ENCODE results near the gene THRB. TPM values are rescaled to one million over a fixed set of nuclear protein-coding genes. Genes with fewer than 3 reads are reported as not detected.

THRB gene
- total RNA-seq, 6 experiments from 2014 or later: 14.5 to 29.5 (median 17.3) TPM

- ATAC-seq (no peak), DNase-seq (no peak)
- Histone ChIP-seq H3K27ac (no peak overlapping the region), H3K9me3 (no peaks in the 10 kb centered on the region), H3K36me3 (peaks cover 0 to 17% (median 2%) of the 10 kb centered on the region in 4 donors), H3K4me3 (no peak overlapping the region), H3K27me3 (no peaks in the 10 kb centered on the region), H3K4me1 (no peaks in the 10 kb centered on the region)
- intact Hi-C loops (cut with DNase I): no loop called here
- 85% methylated on average over 11 of the region's 11 CpGs for WGBS (ENCODE audit: insufficient coverage, low coverage, low lambda C conversion rate, missing lambda C conversion rate)
- TF ChIP-seq CTCF (IDR thresholded peaks at IDR 0.05) (no peak), POLR2A (IDR thresholded peaks at IDR 0.05) (no peak)
Observed at GRCh38 chr3:24145981-24146822, 348.4 kb downstream of the THRB start.

- DNase-seq: no peak
- no peak for ATAC-seq
- intact Hi-C loops (cut with DNase I): no loop called here
- Histone ChIP-seq H3K36me3 (peaks cover 0 to 17% (median 2%) of the 10 kb centered on the region in 4 donors), H3K4me3 (no peak overlapping the region), H3K4me1 (no peaks in the 10 kb centered on the region), H3K9me3 (no peaks in the 10 kb centered on the region), H3K27ac (no peak overlapping the region), H3K27me3 (no peaks in the 10 kb centered on the region)
- TF ChIP-seq POLR2A (IDR thresholded peaks at IDR 0.05): no peak
- no peak for TF ChIP-seq CTCF (IDR thresholded peaks at IDR 0.05)
Observed at GRCh38 chr3:24145481-24145880, 349.2 kb downstream of the THRB start.

- intact Hi-C loops (cut with DNase I): no loop called here
- H3K27me3 ChIP-seq: no peaks in the 10 kb centered on the region
- peaks cover 0 to 17% (median 2%) of the 10 kb centered on the region in 4 donors for H3K36me3 ChIP-seq
- ATAC-seq: no peak
- no peak for DNase-seq
- no peak overlapping the region for H3K4me3 ChIP-seq
- TF ChIP-seq CTCF (IDR thresholded peaks at IDR 0.05): no peak
- no peak for TF ChIP-seq POLR2A (IDR thresholded peaks at IDR 0.05)
- 100% methylated on average over 1 of the region's 1 CpG for WGBS (ENCODE audit: insufficient coverage, low coverage, low lambda C conversion rate, missing lambda C conversion rate)
- H3K4me1 ChIP-seq: peaks cover 0 to 10% (median 0%) of the 10 kb centered on the region in 4 donors
- no peak overlapping the region for H3K27ac ChIP-seq
- no peaks in the 10 kb centered on the region for H3K9me3 ChIP-seq
Observed at GRCh38 chr3:24142127-24142526, 352.5 kb downstream of the THRB start.

- Histone ChIP-seq H3K4me3 (no peak overlapping the region), H3K36me3 (peaks cover 0 to 17% (median 2%) of the 10 kb centered on the region in 4 donors), H3K27me3 (no peaks in the 10 kb centered on the region), H3K27ac (no peak overlapping the region), H3K9me3 (no peaks in the 10 kb centered on the region), H3K4me1 (peaks cover 0 to 10% (median 0%) of the 10 kb centered on the region in 4 donors)
- DNase-seq (no peak), ATAC-seq (no peak)
- TF ChIP-seq CTCF (IDR thresholded peaks at IDR 0.05) (no peak), POLR2A (IDR thresholded peaks at IDR 0.05) (no peak)
- 81% methylated on average over 2 of the region's 2 CpGs for WGBS (ENCODE audit: insufficient coverage, low coverage, low lambda C conversion rate, missing lambda C conversion rate)
- intact Hi-C loops (cut with DNase I): no loop called here
Observed at GRCh38 chr3:24141548-24141947, 353.1 kb downstream of the THRB start.
